Measurements from ENCODE around the gene ADAMTS1. TPM values are rescaled to one million over a fixed set of nuclear protein-coding genes. Genes with fewer than 3 reads are reported as not detected.

ADAMTS1 gene
- total RNA-seq, 1 donor from 2014 or later: 27.2 TPM

- Mint-ChIP-seq H3K36me3 (ENCODE audit: low read depth) (peaks cover 25% of the 10 kb centered on the region), H3K27me3 (ENCODE audit: low read depth) (no peaks in the 10 kb centered on the region), H3K9me3 (ENCODE audit: low read depth) (no peaks in the 10 kb centered on the region), H3K4me3 (ENCODE audit: unreplicated experiment) (no peak overlapping the region), H3K27ac (ENCODE audit: unreplicated experiment) (no peak overlapping the region), H3K4me1 (ENCODE audit: low read depth) (peaks cover 17% of the 10 kb centered on the region)
- DNase-seq (ENCODE audit: low spot score): no peak
- TF ChIP-seq CTCF (IDR thresholded peaks at IDR 0.05): peak; percentile 69
These were observed 10.9 kb downstream of the ADAMTS1 start for GRCh38 chr21:26834181-26834905.

GRCh38 chr21:26833460-26833939, 11.7 kb downstream of the ADAMTS1 start:
- TF ChIP-seq CTCF (IDR thresholded peaks at IDR 0.05): no peak
- Mint-ChIP-seq H3K9me3 (ENCODE audit: low read depth) (no peaks in the 10 kb centered on the region), H3K36me3 (ENCODE audit: low read depth) (peaks cover 18% of the 10 kb centered on the region), H3K4me3 (ENCODE audit: unreplicated experiment) (no peak overlapping the region), H3K4me1 (ENCODE audit: low read depth) (peaks cover 17% of the 10 kb centered on the region), H3K27me3 (ENCODE audit: low read depth) (no peaks in the 10 kb centered on the region), H3K27ac (ENCODE audit: unreplicated experiment) (no peak overlapping the region)
- no peak for DNase-seq (ENCODE audit: low spot score)

DNA sequence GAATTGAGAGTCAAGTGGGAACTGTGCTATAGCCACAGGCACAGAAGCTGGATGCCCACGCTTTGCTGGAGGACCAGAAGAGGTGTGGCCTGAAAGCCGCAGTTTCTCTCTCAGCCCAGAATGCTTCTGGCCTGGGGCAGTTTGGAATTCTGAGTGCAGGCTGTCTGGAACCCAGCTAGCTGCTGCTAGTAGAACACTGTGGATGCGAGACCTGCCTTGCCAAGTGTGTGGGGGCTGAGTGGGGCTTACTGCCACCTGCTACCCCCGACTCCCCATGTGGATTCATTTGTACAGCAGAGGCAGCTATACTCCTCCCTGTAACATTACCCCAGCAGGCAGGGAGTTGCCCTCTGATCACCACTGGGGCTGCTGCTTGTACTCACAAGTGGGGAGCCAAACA, 12.2 kb downstream of the ADAMTS1 start:
- Mint-ChIP-seq H3K27me3 (ENCODE audit: low read depth) (no peaks in the 10 kb centered on the region), H3K36me3 (ENCODE audit: low read depth) (peaks cover 14% of the 10 kb centered on the region), H3K4me1 (ENCODE audit: low read depth) (peaks cover 17% of the 10 kb centered on the region), H3K4me3 (ENCODE audit: unreplicated experiment) (no peak overlapping the region), H3K27ac (ENCODE audit: unreplicated experiment) (no peak overlapping the region), H3K9me3 (ENCODE audit: low read depth) (no peaks in the 10 kb centered on the region)
- TF ChIP-seq CTCF (IDR thresholded peaks at IDR 0.05): no peak
- DNase-seq (ENCODE audit: low spot score): no peak

DNA sequence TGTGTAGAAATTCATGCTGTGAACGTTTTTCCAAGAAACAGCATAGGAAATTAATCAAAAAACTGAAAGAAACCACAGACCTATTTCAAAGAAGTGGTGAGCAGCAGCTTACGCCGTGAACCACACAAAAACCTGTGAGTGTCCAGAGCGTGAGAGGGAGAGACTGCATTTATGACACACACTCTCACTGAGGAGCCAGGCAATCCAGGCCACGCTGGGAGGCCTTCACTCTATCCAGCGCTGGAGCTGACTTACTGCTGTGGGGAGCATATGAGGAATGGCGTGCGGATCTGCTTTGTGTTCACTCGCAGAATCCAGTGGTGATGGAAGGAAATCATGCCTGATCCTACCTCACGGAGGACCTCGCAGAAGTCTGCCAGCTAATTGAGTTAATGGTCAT, 12.7 kb downstream of the ADAMTS1 start:
- no peak overlapping the region for H3K27ac Mint-ChIP-seq (ENCODE audit: unreplicated experiment)

GRCh38 chr21:26826801-26827200, 18.4 kb downstream of the ADAMTS1 start:
- TF ChIP-seq CTCF (IDR thresholded peaks at IDR 0.05): no peak
- no peaks in the 10 kb centered on the region for H3K4me1 Mint-ChIP-seq (ENCODE audit: low read depth)
- no peak for DNase-seq (ENCODE audit: low spot score)
- no peaks in the 10 kb centered on the region for H3K36me3 Mint-ChIP-seq (ENCODE audit: low read depth)
- H3K4me3 Mint-ChIP-seq (ENCODE audit: unreplicated experiment): no peak overlapping the region
- no peaks in the 10 kb centered on the region for H3K27me3 Mint-ChIP-seq (ENCODE audit: low read depth)
- H3K9me3 Mint-ChIP-seq (ENCODE audit: low read depth): peaks cover 2% of the 10 kb centered on the region
- H3K27ac Mint-ChIP-seq (ENCODE audit: unreplicated experiment): no peak overlapping the region

More for the DNA sequence above, 12.7 kb downstream of the ADAMTS1 start:
- no peaks in the 10 kb centered on the region for H3K9me3 Mint-ChIP-seq (ENCODE audit: low read depth)
- H3K4me3 Mint-ChIP-seq (ENCODE audit: unreplicated experiment): no peak overlapping the region
- peaks cover 15% of the 10 kb centered on the region for H3K4me1 Mint-ChIP-seq (ENCODE audit: low read depth)
- no peak for TF ChIP-seq CTCF (IDR thresholded peaks at IDR 0.05)
- peaks cover 11% of the 10 kb centered on the region for H3K36me3 Mint-ChIP-seq (ENCODE audit: low read depth)
- DNase-seq (ENCODE audit: low spot score): no peak
- no peaks in the 10 kb centered on the region for H3K27me3 Mint-ChIP-seq (ENCODE audit: low read depth)

All from chondrocyte (in vitro differentiated cells).